ENCODE data around the gene FAM228A. TPM values are rescaled to one million over a fixed set of nuclear protein-coding genes. Genes with fewer than 3 reads are reported as not detected.

FAM228A gene
- polyA plus RNA-seq, 1 of the 3 experiments (the other 2 are of a cell fraction) = 0.10 TPM

- Histone ChIP-seq H3K9ac (no peak overlapping the region), H3K27ac (ENCODE audit: low read depth in 2 of 2, low read length in 1 of 2) (no peak overlapping the region), H3K4me1 (ENCODE audit: control insufficient read depth in 1 of 2, insufficient read depth in 2 of 2, low read depth in 1 of 2, low read length in 1 of 2) (no peaks in the 10 kb centered on the region), H3K9me2 (no peaks in the 10 kb centered on the region), H3F3A (replicated peaks; ENCODE audit: insufficient read depth) (no peaks in the 10 kb centered on the region), H2AFZ (ENCODE audit: low read depth) (no peak overlapping the region), H3K4me3 (ENCODE audit: low read depth in 2 of 2, low read length in 1 of 2) (no peak overlapping the region), H3K79me2 (ENCODE audit: insufficient read depth) (no peaks in the 10 kb centered on the region), H4K20me1 (ENCODE audit: insufficient read depth) (no peaks in the 10 kb centered on the region), H3K36me3 (replicated peaks in 1 of 2; ENCODE audit: control insufficient read depth in 1 of 2, insufficient read depth in 2 of 2, low read length in 1 of 2) (peaks cover 0 to 4% of the 10 kb centered on the region in 2 experiments), H3K27me3 (ENCODE audit: insufficient read depth) (no peaks in the 10 kb centered on the region), H3K4me2 (no peak overlapping the region), H3K9me3 (no peaks in the 10 kb centered on the region)
- DNase-seq = no peak
- 97% methylated on average over 1 of the region's 1 CpG for WGBS (ENCODE audit: low lambda C conversion rate)
- ChIA-PET POLR2A (no interaction called here), CTCF (interaction anchor here (0.8 to 1.8 kb wide), 2 partner anchors 16 to 78 kb away, joined by 3 to 9 read pairs; partner anchors contain the start of gene TP53I3)
- TF ChIP-seq ZBTB33 (IDR thresholded peaks at IDR 0.05; ENCODE audit: borderline replicate concordance, low read depth) (no peak), CTCF (IDR thresholded peaks at IDR 0.05) (no peak), REST (IDR thresholded peaks at IDR 0.05; ENCODE audit: low read depth, low read length) (no peak), EP300 (IDR thresholded peaks at IDR 0.05; ENCODE audit: borderline replicate concordance in 1 of 2, low read depth in 1 of 2, low read length in 1 of 2) (no peak), RAD21 (IDR thresholded peaks at IDR 0.05; ENCODE audit: low read length) (no peak), RXRA (IDR thresholded peaks at IDR 0.05; ENCODE audit: borderline replicate concordance, low read depth) (no peak), YY1 (IDR thresholded peaks at IDR 0.05; ENCODE audit: low read depth) (no peak), TAF1 (IDR thresholded peaks at IDR 0.05; ENCODE audit: borderline replicate concordance, low read depth, low read length) (no peak), FOXM1 (IDR thresholded peaks at IDR 0.05; ENCODE audit: low read depth) (no peak), MAX (IDR thresholded peaks at IDR 0.05; ENCODE audit: low read depth) (no peak), RCOR1 (IDR thresholded peaks at IDR 0.05; ENCODE audit: low read length) (no peak), JUND (IDR thresholded peaks at IDR 0.05) (no peak), ELF1 (IDR thresholded peaks at IDR 0.05) (no peak), USF2 (IDR thresholded peaks at IDR 0.05; ENCODE audit: borderline replicate concordance, low read depth, low read length) (no peak), IRF3 (IDR thresholded peaks at IDR 0.05; ENCODE audit: low read depth, low read length) (no peak), MEF2A (IDR thresholded peaks at IDR 0.05; ENCODE audit: borderline replicate concordance, low read depth) (no peak), TCF12 (IDR thresholded peaks at IDR 0.05) (no peak), RFX5 (IDR thresholded peaks at IDR 0.05; ENCODE audit: low read length) (no peak), USF1 (IDR thresholded peaks at IDR 0.05; ENCODE audit: borderline replicate concordance, low read depth) (no peak), GATA2 (CRISPR knock-in tag; IDR thresholded peaks at IDR 0.05) (no peak)
Measured at GRCh38 chr2:24162494-24162893, 12.4 kb upstream of the FAM228A start.

Data from SK-N-SH (cell line).